SK-N-MC (cell line): ENCODE measurements around the gene LGR5.

Experiments
- DNase-seq: peaks from one replicate; pipeline ENCODE4 v3.0.0-alpha.2; 2011; ENCODE audit warnings: low read depth, low spot score
- H3K27ac ChIP-seq: fragments of 200-600 bp; sonication (generic); 2 replicates; pipeline ENCODE4 v1.5.1; 2016; ENCODE audit warnings: mixed run types
- H3K36me3 ChIP-seq: fragments of 200-600 bp; sonication (generic); 2 replicates; pipeline ENCODE4 v1.6.1; 2017; ENCODE audit warnings: antibody characterized with exemption, low read length, mixed read lengths; ENCODE audit not compliant: insufficient read depth
- H3K4me3 ChIP-seq: fragments of 200-600 bp; sonication (generic); 2 replicates; pipeline ENCODE4 v1.5.1; 2016
- H3K9ac ChIP-seq: fragments of 200-600 bp; sonication (generic); 2 replicates; pipeline ENCODE4 v1.8.0; 2017; ENCODE audit warnings: mixed run types, mixed read lengths; ENCODE audit not compliant: insufficient read length
- H3K9me3 ChIP-seq: fragments of 200-600 bp; sonication (generic); 2 replicates; pipeline ENCODE4 v1.6.1; 2017; ENCODE audit warnings: low read depth, mild to moderate bottlenecking, antibody characterized with exemption, low read length, moderate library complexity, mixed read lengths
- EZH2 ChIP-seq: fragments of 200-600 bp; sonication (generic); IDR thresholded peaks from one replicate; pipeline ENCODE4 v1.6.1; 2017; ENCODE audit warnings: antibody characterized with exemption
- FOXP2 ChIP-seq: optimal IDR thresholded peaks from 2 replicates; pipeline ENCODE3; 2011; ENCODE audit warnings: mild to moderate bottlenecking, moderate library complexity; ENCODE audit not compliant: insufficient read depth; ENCODE audit errors: extremely low read length, control extremely low read depth
- POLR2AphosphoS5 ChIP-seq: IDR thresholded peaks from 2 replicates; pipeline ENCODE4 v1.6.1; 2012; ENCODE audit warnings: mild to moderate bottlenecking, low read depth, low read length, borderline replicate concordance

The LGR5 gene

GRCh38 chr12:71504476-71504875, 64.9 kb downstream of the LGR5 start:
- Histone ChIP-seq H3K9me3 (no peaks in the 10 kb centered on the region), H3K27ac (peak overlapping the region; percentile 87), H3K4me3 (peak overlapping the region; percentile 55), H3K9ac (no peak overlapping the region), H3K36me3 (no peaks in the 10 kb centered on the region)
- no peak for DNase-seq
- TF ChIP-seq FOXP2 (no peak), POLR2AphosphoS5 (no peak), EZH2 (no peak)

- TF ChIP-seq FOXP2, result no peak
- TF ChIP-seq EZH2, result no peak
- no peak for TF ChIP-seq POLR2AphosphoS5
- H3K9ac ChIP-seq, result no peak overlapping the region
- no peak overlapping the region for H3K27ac ChIP-seq
- no peak overlapping the region for H3K4me3 ChIP-seq
- no peaks in the 10 kb centered on the region for H3K36me3 ChIP-seq
- no peak for DNase-seq
- H3K9me3 ChIP-seq, result no peaks in the 10 kb centered on the region
Observed at GRCh38 chr12:71509705-71510104, 70.1 kb downstream of the LGR5 start.

- H3K4me3 ChIP-seq, result no peak overlapping the region
- H3K36me3 ChIP-seq, result no peaks in the 10 kb centered on the region
- no peak overlapping the region for H3K27ac ChIP-seq
- H3K9ac ChIP-seq, result no peak overlapping the region
- no peaks in the 10 kb centered on the region for H3K9me3 ChIP-seq
- no peak for TF ChIP-seq POLR2AphosphoS5
- DNase-seq, result no peak
Observed at GRCh38 chr12:71517145-71517846, 77.7 kb downstream of the LGR5 start.

- Histone ChIP-seq H3K4me3 (no peak overlapping the region), H3K36me3 (no peaks in the 10 kb centered on the region), H3K9me3 (no peaks in the 10 kb centered on the region), H3K9ac (no peak overlapping the region), H3K27ac (no peak overlapping the region)
- DNase-seq, result no peak
- no peak for TF ChIP-seq EZH2
- no peak for TF ChIP-seq POLR2AphosphoS5
- no peak for TF ChIP-seq FOXP2
Observed at GRCh38 chr12:71521125-71521524, 81.5 kb downstream of the LGR5 start.

- no peak for TF ChIP-seq POLR2AphosphoS5
- DNase-seq, result no peak
- H3K36me3 ChIP-seq, result no peaks in the 10 kb centered on the region
- no peak overlapping the region for H3K9ac ChIP-seq
- H3K9me3 ChIP-seq, result no peaks in the 10 kb centered on the region
- no peak overlapping the region for H3K27ac ChIP-seq
- no peak overlapping the region for H3K4me3 ChIP-seq
Observed at GRCh38 chr12:71524626-71525025, 85.0 kb downstream of the LGR5 start.

- DNase-seq, result no peak
- Histone ChIP-seq H3K9ac (no peak overlapping the region), H3K27ac (peak overlapping the region; percentile 38; the same call in 1 of the 2 replicates), H3K4me3 (no peak overlapping the region), H3K36me3 (no peaks in the 10 kb centered on the region), H3K9me3 (no peaks in the 10 kb centered on the region)
- TF ChIP-seq FOXP2 (no peak), POLR2AphosphoS5 (no peak), EZH2 (no peak)
Observed at GRCh38 chr12:71533703-71534102, 94.1 kb downstream of the LGR5 start.

- H3K9me3 ChIP-seq, result no peaks in the 10 kb centered on the region
- no peak overlapping the region for H3K27ac ChIP-seq
- TF ChIP-seq EZH2 (no peak), FOXP2 (no peak), POLR2AphosphoS5 (no peak)
- no peak overlapping the region for H3K4me3 ChIP-seq
- H3K9ac ChIP-seq, result no peak overlapping the region
- H3K36me3 ChIP-seq, result no peaks in the 10 kb centered on the region
- no peak for DNase-seq
Observed at GRCh38 chr12:71536279-71536938, 96.8 kb downstream of the LGR5 start.

GRCh38 chr12:71536939-71537622, 97.5 kb downstream of the LGR5 start:
- no peak for DNase-seq
- no peak overlapping the region for H3K27ac ChIP-seq
- no peak overlapping the region for H3K9ac ChIP-seq
- H3K9me3 ChIP-seq, result no peaks in the 10 kb centered on the region
- H3K4me3 ChIP-seq, result no peak overlapping the region
- no peaks in the 10 kb centered on the region for H3K36me3 ChIP-seq
- TF ChIP-seq FOXP2 (no peak), POLR2AphosphoS5 (no peak), EZH2 (no peak)
